Ovary (tissue), 3 donors: ENCODE measurements around the gene CLIC3.

Experiments
- EP300 ChIP-seq: sonication (generic); formaldehyde crosslinking; IDR thresholded peaks from one replicate; pipeline ENCODE4 v1.6.1; 2017; ENCODE audit warnings: antibody characterized with exemption
- TF ChIP-seq, protein P1 (sequence below), 3 donors: fragments of 450-650 bp in 2 of 3; fragments of 200-600 bp in 1 of 3; IDR thresholded peaks; one replicate each; pipeline versions ENCODE4 v1.5.1 to v1.8.0; 2016 to 2022; ENCODE audit warnings: antibody characterized with exemption in 3 of 3, mild to moderate bottlenecking in 1 of 3
- donor health status: DM: no; HTN: no; CAD: no.

DNA sequence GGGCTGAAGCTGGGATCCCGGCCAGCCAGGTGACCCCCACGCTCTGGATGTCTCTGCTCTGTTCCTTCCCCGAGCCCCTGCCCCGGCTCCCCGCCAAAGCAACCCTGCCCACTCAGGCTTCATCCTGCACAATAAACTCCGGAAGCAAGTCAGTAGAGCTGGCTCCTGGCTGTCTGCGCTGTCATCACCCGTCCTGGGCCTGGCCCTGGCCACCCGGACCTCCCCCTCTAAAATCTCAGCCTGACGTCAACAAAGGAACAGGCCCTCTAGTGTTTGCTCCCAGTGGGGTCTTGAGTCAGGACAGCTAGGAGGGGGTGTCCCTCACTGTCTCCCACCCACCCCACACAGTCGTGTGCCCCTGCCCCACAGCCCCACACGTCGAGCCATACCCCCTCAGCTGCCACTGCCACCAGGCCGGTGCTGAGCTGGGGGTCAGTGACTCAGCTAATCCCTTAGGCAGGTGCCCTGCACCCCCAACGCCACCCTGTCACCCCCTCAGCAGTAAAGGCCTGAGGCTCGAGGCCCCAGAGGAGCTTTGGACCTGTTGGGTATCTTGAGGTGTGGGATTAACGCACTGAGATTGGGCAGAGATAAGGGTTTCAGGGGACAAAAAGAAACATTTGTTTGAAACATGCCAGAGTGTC is 14.7 kb downstream of the CLIC3 start:
- TF ChIP-seq, protein P1, sequence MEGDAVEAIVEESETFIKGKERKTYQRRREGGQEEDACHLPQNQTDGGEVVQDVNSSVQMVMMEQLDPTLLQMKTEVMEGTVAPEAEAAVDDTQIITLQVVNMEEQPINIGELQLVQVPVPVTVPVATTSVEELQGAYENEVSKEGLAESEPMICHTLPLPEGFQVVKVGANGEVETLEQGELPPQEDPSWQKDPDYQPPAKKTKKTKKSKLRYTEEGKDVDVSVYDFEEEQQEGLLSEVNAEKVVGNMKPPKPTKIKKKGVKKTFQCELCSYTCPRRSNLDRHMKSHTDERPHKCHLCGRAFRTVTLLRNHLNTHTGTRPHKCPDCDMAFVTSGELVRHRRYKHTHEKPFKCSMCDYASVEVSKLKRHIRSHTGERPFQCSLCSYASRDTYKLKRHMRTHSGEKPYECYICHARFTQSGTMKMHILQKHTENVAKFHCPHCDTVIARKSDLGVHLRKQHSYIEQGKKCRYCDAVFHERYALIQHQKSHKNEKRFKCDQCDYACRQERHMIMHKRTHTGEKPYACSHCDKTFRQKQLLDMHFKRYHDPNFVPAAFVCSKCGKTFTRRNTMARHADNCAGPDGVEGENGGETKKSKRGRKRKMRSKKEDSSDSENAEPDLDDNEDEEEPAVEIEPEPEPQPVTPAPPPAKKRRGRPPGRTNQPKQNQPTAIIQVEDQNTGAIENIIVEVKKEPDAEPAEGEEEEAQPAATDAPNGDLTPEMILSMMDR (IDR thresholded peaks at IDR 0.05): no peak
- TF ChIP-seq EP300: no peak
